ENCODE results near the gene METTL21C. TPM values are rescaled to one million over a fixed set of nuclear protein-coding genes. Genes with fewer than 3 reads are reported as not detected.

The METTL21C gene
- total RNA-seq, 6 donors from 2014 or later, result not detected

- no peaks in the 10 kb centered on the region for H3K27me3 ChIP-seq
- H3K4me3 ChIP-seq, result no peak overlapping the region
- DNase-seq (no peak), ATAC-seq (ENCODE audit: low FRiP score in 2 of 2) (no peak)
- WGBS, 2 donors, result 60 to 62% methylated on average over 3 of the region's 3 CpGs
- no peak overlapping the region for H3K27ac ChIP-seq
- H3K4me1 ChIP-seq, result no peaks in the 10 kb centered on the region
- H3K9me3 ChIP-seq, result no peaks in the 10 kb centered on the region
- no peaks in the 10 kb centered on the region for H3K36me3 ChIP-seq
- TF ChIP-seq POLR2A (IDR thresholded peaks at IDR 0.05), result no peak
- no peak for TF ChIP-seq EP300 (IDR thresholded peaks at IDR 0.05)
- no peak for TF ChIP-seq CTCF (IDR thresholded peaks at IDR 0.05)
- no peak for TF ChIP-seq POLR2AphosphoS5 (IDR thresholded peaks at IDR 0.05)
Measured at GRCh38 chr13:102686024-102686423, 8.8 kb downstream of the METTL21C start.

GRCh38 chr13:102683637-102684036 is 11.2 kb downstream of the METTL21C start:
- Histone ChIP-seq H3K27me3 (no peaks in the 10 kb centered on the region), H3K4me3 (no peak overlapping the region), H3K9me3 (no peaks in the 10 kb centered on the region), H3K36me3 (peaks cover 2 to 14% (median 6%) of the 10 kb centered on the region in 4 donors), H3K4me1 (peaks cover 0 to 8% (median 0%) of the 10 kb centered on the region in 4 donors), H3K27ac (no peak overlapping the region)
- no peak for TF ChIP-seq EP300 (IDR thresholded peaks at IDR 0.05)
- no peak for TF ChIP-seq POLR2A (IDR thresholded peaks at IDR 0.05)
- no peak for TF ChIP-seq CTCF (IDR thresholded peaks at IDR 0.05)
- TF ChIP-seq POLR2AphosphoS5 (IDR thresholded peaks at IDR 0.05), result no peak
- WGBS, 2 donors, result 64 to 83% methylated on average over 2 of the region's 2 CpGs
- ATAC-seq (ENCODE audit: low FRiP score in 2 of 2) (no peak), DNase-seq (no peak)

- H3K9me3 ChIP-seq, result no peaks in the 10 kb centered on the region
- TF ChIP-seq POLR2A (IDR thresholded peaks at IDR 0.05) (no peak), EP300 (IDR thresholded peaks at IDR 0.05) (no peak), POLR2AphosphoS5 (IDR thresholded peaks at IDR 0.05) (no peak), CTCF (IDR thresholded peaks at IDR 0.05) (no peak)
- no peak overlapping the region for H3K4me3 ChIP-seq
- H3K4me1 ChIP-seq, result peaks cover 0 to 8% (median 0%) of the 10 kb centered on the region in 4 donors
- DNase-seq (no peak), ATAC-seq (ENCODE audit: low FRiP score in 2 of 2) (no peak)
- 69% methylated on average over 3 of the region's 3 CpGs for WGBS, 2 donors
- peaks cover 5 to 24% (median 11%) of the 10 kb centered on the region in 4 donors for H3K36me3 ChIP-seq
- H3K27ac ChIP-seq, result no peak overlapping the region
- no peaks in the 10 kb centered on the region for H3K27me3 ChIP-seq
Measured at GRCh38 chr13:102682727-102683126, 12.1 kb downstream of the METTL21C start.

- no peaks in the 10 kb centered on the region for H3K27me3 ChIP-seq
- ATAC-seq (ENCODE audit: low FRiP score in 2 of 2) (no peak), DNase-seq (no peak)
- H3K9me3 ChIP-seq, result no peaks in the 10 kb centered on the region
- H3K4me1 ChIP-seq, result peaks cover 0 to 8% (median 0%) of the 10 kb centered on the region in 4 donors
- H3K36me3 ChIP-seq, result peaks cover 5 to 29% (median 13%) of the 10 kb centered on the region in 4 donors
- 75 to 79% methylated on average over 4 of the region's 4 CpGs for WGBS, 2 donors
- TF ChIP-seq POLR2AphosphoS5 (IDR thresholded peaks at IDR 0.05) (no peak), CTCF (IDR thresholded peaks at IDR 0.05) (no peak), EP300 (IDR thresholded peaks at IDR 0.05) (no peak), POLR2A (IDR thresholded peaks at IDR 0.05) (no peak)
- H3K27ac ChIP-seq, result no peak overlapping the region
- H3K4me3 ChIP-seq, result no peak overlapping the region
Measured at GRCh38 chr13:102682211-102682610, 12.6 kb downstream of the METTL21C start.
